A549 (cell line): ENCODE results near the gene PNPLA2.

Experiments
- CTCF ChIP-seq: fragments of >200 bp; sonication (Bioruptor Twin); formaldehyde crosslinking; IDR thresholded peaks from 3 replicates; pipeline ENCODE4 v1.5.1; 2016
- EP300 ChIP-seq, 2 experiments: fragments of >200 bp; sonication (Bioruptor Twin); formaldehyde crosslinking; IDR thresholded peaks; 2 replicates in 1 of 2; 3 replicates in 1 of 2; pipeline ENCODE4 v1.6.1; 2016 to 2017
- HEYL ChIP-seq: fragments of 250-450 bp; sonication (Bioruptor Pico); IDR thresholded peaks from 2 replicates; pipeline ENCODE4 v1.8.0; 2021; ENCODE audit warnings: mild to moderate bottlenecking, moderate library complexity
- JUN ChIP-seq, 2 experiments: fragments of >200 bp; sonication (Bioruptor Twin); formaldehyde crosslinking; IDR thresholded peaks; 2 replicates in 1 of 2; 3 replicates in 1 of 2; pipeline ENCODE4 v1.6.1; 2016 to 2017
- JUNB ChIP-seq: fragments of >200 bp; sonication (Bioruptor Twin); formaldehyde crosslinking; IDR thresholded peaks from 2 replicates; pipeline ENCODE4 v1.6.1; 2016
- KDM5A ChIP-seq: fragments of 200-600 bp; sonication (generic); IDR thresholded peaks from 2 replicates; pipeline ENCODE4 v1.6.1; 2016; ENCODE audit warnings: antibody characterized with exemption, mild to moderate bottlenecking
- POLR2A ChIP-seq: IDR thresholded peaks from 2 replicates; pipeline ENCODE4 v1.6.1; 2012; ENCODE audit warnings: mild to moderate bottlenecking, low read length
- POLR2AphosphoS2 ChIP-seq: conservative IDR thresholded peaks from 2 replicates; pipeline ENCODE4 v1.6.1; 2012; ENCODE audit warnings: low read length, improper control_type of control experiment, inconsistent platforms
- REST ChIP-seq: fragments of 200-600 bp; sonication (generic); IDR thresholded peaks from 2 replicates; pipeline ENCODE4 v1.6.1; 2016; ENCODE audit warnings: antibody characterized with exemption, mild to moderate bottlenecking, moderate library complexity
- TP53 ChIP-seq: fragments of 250-450 bp; sonication (Bioruptor Pico); IDR thresholded peaks from 2 replicates; pipeline ENCODE4 v1.5.0; 2021; ENCODE audit warnings: mild to moderate bottlenecking, moderate library complexity
- USF2 ChIP-seq: fragments of 450-650 bp; IDR thresholded peaks from 2 replicates; pipeline ENCODE4 v1.6.1; 2014; ENCODE audit warnings: antibody characterized with exemption

DNA sequence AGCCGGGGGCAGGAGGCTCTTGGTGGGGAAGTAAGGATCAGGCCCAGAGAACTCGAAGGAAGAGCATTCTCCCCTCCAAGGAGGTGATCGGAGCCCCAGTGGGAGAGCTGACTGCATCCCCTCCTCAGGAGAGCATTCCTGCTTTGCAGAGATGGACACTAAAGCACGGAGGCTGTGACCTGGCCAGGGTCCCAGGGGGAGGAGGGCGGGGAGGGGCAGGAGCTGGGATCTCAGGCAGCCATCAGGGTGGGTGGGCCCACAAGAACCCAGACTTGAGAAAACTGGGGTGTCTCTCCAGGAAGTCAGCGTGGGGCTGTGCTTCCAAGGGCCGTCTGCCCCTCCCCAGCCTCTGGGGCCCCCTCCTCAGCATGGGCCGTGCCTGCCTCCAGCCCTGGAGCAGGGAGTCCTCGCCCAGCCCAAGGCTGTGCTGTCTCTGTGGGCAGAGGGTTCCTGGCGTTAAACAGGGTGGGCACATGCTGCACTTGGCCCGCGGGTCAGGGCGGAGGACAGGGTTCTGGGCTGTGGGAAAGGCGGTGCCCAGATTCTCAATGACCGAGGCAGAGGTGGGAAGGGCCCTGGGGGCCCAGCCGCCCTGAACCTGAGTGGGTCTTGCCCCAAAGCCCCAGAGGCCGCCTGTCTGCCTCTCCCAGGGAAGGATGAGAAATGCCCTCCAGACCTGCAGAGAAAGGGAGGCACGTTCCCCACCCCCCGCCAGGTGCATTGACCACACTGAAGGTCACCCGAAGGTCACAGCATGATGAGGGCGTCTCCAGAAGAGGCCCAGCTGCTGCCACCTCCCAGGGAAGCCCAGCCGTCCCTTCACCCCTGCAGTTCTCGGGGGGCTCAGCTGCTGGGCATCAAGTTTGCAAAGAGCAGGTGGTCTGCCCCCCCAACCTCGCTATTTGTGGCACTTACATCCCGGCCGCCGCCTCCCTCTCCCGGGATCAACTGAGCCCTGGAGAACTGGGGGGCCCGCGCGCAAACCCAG is 29.5 kb upstream of the PNPLA2 start:
- TF ChIP-seq CTCF (no peak), POLR2A (no peak), JUN (IDR thresholded peaks at IDR 0.05) (no peak), TP53 (CRISPR knock-in tag) (no peak), REST (no peak), POLR2AphosphoS2 (no peak), EP300 (IDR thresholded peaks at IDR 0.05) (no peak), HEYL (CRISPR knock-in tag) (no peak), USF2 (no peak), KDM5A (no peak), JUNB (no peak)
